NCI-H146 treated with DMSO at 0.1 percent for 48 hours (cell line): Measurements from ENCODE around the gene OR9I1.

Source experiments
- DNase-seq: peaks from one replicate; lab custom pipeline; 2025; ENCODE audit not compliant: unreplicated experiment; lab: John Stamatoyannopoulos, UW

OR9I1 gene, protein sequence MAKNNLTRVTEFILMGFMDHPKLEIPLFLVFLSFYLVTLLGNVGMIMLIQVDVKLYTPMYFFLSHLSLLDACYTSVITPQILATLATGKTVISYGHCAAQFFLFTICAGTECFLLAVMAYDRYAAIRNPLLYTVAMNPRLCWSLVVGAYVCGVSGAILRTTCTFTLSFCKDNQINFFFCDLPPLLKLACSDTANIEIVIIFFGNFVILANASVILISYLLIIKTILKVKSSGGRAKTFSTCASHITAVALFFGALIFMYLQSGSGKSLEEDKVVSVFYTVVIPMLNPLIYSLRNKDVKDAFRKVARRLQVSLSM

DNA sequence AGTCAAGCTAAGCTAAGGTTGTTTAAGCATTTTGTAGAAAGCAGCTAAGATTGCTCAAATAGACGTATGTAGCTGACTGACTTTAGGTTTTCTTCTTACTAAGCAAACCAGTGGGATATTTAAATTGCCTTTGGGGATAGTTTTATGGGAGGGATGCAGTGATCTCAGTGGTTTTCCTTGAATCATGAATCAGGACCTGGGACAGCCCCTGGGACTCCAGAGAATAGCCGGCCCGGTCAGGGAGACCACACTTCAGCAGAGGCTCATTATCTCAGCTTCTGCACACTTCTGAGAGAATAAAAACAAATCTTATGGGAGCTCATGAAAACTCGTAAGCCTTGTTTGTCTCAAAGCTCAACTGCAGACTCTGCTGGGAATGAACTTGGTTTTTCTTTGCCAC, at the start of gene OR9I1:
TSS of gene OR9I1 (minus strand) at position 62 of the 400 bp plus-strand sequence. CDS start 6,086 bp downstream, outside the sequence.
- DNase-seq: no peak

DNA sequence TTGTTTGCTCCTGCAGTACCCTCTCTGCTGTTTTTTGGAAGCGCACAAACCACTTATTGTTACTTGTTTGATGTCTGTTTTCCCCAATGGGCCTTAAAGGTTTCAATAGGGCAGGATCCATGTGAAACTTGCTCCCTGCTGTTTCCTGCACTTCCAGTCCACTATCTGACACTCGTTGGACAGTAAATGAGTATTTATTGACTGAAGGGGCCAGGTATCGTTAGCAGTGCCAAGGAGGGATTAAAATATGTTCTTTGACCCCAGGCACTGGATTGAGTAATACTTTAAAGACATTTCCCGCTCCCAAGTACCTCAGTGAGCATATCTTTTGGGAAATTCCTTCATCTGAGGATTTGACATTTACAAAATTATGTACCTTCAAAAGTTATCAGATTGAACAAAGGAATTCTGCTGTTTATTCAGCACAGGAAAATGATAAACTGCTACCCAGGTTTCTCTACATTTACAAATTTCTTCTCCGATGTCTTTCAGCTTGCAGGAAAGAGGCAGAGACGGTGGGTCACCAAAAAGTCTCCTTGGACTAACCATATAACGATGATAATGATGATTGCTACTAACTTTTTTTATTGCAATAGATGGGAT, 40.3 kb upstream of the OR9I1 start:
- no peak for DNase-seq

DNA sequence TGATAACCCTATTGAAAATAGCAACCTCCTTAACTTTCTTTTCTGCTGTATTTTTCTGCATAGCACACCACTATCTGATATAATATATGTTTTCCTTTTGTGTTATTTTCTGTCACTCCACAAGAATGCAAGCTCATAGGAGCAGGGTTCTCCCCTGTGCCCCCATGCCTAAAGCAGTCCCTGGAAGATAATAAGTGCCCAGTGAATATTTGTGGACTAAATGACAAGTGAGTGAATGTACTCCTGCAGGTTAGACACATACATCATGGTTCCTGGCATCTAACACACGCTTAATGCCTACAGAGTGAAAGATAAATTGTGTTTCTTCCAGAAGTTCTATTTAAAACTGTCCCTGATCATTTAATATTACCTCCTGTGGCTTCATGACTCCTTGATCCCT, 39.7 kb upstream of the OR9I1 start:
- DNase-seq: no peak

DNA sequence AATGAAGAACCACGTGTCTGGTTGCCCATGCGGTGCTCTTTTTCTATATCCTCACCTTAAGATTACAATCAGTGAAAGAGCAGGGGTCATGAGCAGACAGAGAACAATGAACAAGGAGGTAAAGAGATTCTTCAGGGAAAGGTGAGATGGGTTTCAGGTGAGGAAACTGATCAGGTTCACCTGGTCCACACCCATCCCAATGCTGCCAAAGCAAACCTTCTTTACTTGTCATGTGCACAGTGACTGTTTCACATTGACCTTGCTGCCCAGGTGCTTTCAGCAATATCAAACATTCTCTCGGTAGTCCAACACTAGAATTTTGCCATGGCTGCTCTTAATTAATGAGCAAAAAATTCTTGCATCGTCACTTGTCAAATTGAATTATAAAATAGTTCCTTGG, 39.1 kb upstream of the OR9I1 start:
- no peak for DNase-seq

DNA sequence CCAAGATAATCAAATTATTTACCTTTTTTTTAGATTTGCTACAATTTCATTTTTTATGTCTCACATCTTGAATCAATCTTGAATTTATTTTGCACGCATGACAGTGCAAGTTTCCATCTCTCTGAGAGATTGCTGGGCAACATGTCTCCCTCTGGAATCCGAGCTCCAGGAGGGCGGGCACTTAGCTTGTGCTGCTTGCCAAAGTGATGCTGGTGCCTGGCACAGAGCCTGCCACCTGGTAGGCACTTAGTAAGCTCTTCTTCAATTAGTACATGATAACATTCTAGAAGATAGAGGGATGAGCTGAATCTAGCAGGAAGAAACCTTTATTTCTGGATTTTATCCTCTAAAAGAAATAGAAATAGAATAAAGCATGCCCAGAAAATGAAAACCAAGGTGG, 27.5 kb upstream of the OR9I1 start:
- no peak for DNase-seq

DNA sequence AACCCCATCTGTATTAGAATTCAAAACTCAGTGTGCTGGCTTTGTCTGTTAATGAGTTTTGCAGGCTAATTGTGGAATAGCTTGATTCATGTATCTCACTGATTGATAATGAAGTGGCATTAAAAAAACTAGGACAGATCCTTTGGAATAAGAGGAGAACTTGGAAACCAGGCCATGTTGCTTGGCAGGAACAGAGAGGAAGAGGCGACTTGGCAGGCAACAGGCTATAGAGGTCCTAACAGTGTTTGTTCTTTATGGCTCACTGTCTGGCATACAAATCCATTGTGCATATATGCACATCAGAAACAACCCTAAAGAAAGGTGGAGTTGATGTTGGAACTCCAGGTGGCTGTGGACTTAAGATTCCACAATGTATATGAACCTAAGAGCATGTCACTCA, 17.4 kb upstream of the OR9I1 start:
- DNase-seq: no peak

DNA sequence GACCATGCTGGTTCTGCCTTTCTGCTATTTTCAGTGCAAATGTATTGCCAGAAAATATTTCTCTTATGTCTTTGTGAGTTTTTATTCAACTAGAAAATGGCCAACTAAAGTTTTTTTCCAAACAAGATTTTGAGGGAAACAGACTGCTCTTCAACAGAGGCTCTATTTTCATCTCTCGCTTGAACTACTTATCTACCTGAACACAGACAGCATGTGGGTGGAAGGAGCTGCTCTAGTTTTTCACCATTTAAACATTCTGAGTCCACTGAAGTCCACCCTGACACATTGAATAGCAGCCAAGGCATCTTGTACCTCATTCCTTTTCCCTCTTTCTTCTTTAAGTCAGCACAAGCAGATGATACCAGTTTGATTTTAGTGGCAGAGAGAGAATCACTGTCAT, 9.8 kb upstream of the OR9I1 start:
- DNase-seq: no peak

DNA sequence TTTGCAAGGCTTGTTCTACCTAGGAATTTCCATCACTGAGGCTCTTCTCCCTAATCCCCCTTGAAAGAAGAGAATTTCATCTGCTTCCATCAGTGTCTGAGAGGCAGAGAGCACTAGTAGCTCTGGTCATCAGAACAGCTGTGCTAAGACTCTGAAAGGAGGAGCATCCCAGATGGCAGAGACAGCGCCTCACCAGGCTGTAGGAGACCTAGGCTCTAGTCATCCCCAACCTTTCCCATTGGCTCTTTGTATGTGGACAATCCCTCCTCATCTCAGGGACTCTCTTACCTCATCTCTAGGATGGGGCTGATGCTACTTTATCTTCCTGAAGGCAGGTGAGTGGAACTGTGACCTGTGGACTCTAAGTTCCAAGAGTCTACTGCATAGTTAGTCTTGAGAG, 8.8 kb upstream of the OR9I1 start:
- DNase-seq: no peak

DNA sequence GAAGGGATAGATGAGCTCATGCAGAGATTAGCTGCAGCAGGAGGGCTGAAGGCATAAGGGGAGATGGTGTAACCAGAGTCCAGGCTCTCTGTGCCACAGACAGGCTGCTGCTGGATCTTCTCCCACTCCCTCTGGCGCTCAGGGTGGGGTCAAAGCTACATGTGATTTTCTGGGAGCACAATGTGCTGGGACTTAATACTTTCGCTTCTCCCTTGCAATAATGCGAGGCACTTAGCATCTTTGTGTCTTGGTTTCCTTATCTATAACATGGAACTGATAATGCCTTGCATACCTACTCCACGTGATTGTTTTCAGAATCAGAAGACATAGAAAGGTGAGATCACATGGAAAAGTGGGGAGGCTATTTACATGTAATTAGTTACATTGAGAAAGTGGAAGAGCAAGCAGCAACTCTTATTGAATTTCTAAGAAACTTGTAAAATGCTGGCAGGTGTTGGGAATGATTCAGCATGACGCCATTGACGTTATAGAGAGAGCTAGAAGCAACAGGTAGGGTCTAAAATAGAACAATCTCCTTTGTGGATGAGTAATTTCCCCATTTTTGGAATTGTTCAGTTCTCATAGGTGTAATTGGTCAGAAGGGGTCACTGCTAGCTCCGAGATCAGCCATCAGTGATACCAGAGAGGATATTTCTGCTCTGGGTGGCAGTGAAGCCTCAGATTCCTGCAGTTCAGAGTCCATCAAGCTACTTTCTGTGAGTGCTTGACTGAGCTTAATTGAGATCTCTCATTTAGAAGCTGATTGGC, 8.2 kb upstream of the OR9I1 start:
- DNase-seq: no peak

DNA sequence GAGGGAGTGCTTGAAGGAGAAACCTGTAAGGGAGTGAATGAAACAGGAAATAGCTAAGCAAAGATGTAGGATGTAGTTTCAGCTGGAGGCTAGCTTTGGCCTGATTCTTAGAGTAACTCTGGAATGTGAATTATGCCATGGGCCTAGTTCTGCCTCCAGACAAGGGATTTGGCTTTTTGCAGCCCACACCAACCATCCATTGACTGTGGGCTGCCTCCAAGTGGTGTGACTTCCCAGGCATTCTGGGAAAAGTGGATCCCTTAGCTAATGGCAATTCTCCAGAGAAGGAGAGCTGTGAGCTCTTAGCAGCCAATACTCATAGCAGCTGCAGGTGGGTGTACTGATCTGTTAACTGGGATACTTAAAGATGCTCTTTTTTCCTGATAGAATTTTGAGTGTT, 2.0 kb upstream of the OR9I1 start:
- DNase-seq: no peak

DNA sequence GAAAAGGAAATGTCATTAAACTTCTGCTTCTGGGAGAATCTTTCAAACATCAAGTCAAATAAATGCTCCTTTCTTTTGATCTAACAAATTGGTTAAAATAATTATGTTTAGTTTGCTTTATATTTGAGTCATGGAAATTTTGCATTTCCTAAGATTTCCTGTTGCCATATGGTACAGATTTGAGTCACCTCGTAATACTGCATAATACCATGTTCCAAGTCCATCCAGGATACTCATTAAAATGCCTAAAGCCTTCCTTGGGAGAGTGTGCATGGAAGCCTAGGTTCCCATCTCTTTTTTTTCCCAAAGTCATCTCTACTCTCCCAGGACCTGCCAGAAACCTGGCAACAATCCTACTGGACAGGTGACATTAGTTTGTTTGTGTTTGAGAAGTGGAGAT, 4.2 kb downstream of the OR9I1 start:
- no peak for DNase-seq

DNA sequence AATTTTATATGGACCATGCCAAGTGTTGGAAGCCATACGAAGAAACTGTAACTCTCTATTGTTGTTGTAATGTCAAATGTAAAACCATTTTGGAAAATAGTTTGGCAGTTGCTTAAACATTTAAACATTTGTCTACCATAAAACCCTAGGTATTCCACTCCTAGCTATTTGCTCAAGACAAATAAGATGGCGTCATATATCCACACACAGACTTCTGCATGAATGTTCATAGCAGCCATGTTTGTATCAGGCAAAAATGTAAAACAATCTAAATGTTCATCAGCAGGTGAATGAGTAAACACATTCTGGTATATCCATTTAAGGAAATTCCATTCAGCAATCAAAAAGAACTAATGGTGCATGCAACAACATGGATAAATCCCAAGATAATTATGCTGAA, 27.9 kb downstream of the OR9I1 start:
- no peak for DNase-seq

DNA sequence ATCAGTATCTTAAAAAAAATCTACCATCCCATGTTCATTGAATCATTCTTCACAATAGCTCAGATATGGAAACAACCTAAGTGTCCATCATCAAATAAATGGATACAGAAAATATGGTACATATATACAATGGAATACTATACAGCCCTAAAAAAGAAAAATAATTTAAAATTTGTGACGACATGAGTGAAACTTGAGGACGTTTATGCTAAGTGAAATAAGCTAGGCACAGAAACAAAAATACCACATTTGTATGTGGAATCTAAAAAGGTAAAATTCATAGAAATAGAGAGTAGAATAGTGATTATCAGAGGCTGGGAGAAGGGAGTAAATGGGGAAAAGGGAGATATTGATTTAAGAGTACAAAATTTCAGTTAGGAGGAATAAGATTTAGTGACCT, 38.8 kb downstream of the OR9I1 start:
- no peak for DNase-seq

DNA sequence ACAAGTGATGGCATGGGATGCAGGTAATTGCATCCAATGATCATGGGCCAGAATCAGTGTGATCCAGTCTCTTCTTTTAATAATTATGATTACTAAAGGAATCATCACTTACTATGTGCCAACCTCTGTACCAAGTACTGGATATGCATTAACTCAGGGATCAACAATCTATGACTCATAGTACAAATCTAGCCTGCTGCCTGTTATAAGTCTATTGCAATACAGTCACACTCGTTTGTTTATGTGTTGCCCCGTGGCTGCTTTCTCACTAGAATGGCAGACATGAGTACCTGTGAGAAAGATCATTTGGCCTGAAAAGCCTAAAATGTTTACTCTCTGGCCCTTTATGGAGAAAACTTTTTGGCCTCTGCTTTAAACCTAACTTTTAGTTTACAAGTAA, 49.5 kb downstream of the OR9I1 start:
- no peak for DNase-seq

DNA sequence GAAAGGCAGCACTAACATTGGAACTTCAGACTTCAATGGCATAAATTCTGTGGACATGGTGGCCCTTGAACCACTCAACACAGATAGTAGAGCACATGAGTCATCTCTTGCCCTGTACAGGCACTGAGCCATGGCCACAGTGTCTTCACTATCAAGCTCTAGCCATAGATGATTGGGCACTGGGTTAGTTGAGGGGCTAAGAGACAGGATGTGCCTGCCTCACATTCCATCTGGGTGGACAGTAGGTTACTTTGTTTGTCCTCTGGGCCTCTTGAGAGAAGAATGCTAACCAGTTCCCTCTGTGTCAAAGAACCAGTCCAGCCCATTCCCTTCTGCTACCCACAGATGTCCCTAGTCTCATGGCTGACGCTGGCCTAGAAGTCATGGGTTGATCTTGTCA, 54.7 kb downstream of the OR9I1 start:
- DNase-seq: no peak

DNA sequence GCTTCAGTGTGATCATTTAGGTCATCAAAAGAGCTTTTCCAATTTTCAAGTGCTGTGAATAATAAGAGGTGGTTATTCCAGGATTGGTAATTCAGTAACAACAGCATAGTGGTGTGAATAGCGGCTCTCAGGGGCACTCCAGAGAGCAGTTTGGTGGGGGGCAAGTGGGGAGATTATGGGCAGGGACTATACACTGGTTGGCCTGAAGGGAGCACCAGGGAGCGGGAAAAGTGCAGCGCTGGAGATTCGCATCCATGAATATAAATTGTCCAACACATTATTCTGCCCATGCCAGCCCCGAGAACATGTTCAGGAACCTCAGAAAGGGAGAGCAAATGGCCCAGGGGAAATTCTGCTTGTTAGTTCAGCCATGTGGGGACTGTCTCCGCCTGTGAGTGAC, 56.7 kb downstream of the OR9I1 start:
- no peak for DNase-seq

DNA sequence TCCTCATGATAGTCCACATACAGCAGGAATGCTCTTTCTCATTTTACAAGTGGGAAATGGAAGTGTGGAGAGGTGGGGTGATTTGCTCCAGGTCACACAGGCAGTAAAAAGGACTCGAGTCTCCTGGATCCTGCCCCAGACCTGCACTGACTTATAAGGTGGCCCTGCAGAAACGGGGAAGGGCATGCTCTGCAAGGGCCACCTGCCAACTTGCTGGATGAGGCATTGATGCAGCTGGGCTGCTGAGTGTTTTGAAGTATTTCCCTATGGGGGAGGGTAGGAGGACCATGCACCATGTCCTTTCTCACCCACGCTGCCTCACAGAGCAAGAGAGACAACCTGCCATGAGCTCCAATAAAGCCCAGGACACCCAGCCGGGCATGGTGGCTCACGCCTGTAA, 57.6 kb downstream of the OR9I1 start:
- no peak for DNase-seq
